HepG2 (cell line): Measurements from ENCODE around the gene DNAJA2. TPM values are rescaled to one million over a fixed set of nuclear protein-coding genes. Genes with fewer than 3 reads are reported as not detected.
A peak's percentile ranks its signal among the peaks of the same experiment; 100 is the strongest.

ENCODE experiments used
- ERF ChIP-seq: IDR thresholded peaks from 2 replicates; pipeline ENCODE4 v1.6.1; 2018; ENCODE audit warnings: missing biosample characterization, missing genetic modification reagents
- FOXO1 ChIP-seq: sonication (generic); formaldehyde crosslinking; IDR thresholded peaks from 2 replicates; pipeline ENCODE4 v1.4.0; 2020; ENCODE audit warnings: missing genetic modification reagents
- KDM2A ChIP-seq: sonication (generic); formaldehyde crosslinking; IDR thresholded peaks from 2 replicates; pipeline ENCODE4 v1.4.0; 2020; ENCODE audit warnings: low read depth, missing genetic modification reagents, borderline replicate concordance
- MAZ ChIP-seq, 2 experiments: sonication (generic) in 1 of 2; formaldehyde crosslinking in 1 of 2; IDR thresholded peaks; 2 replicates each; pipeline versions ENCODE4 v1.5.0 to v1.6.1; 2012 to 2020; ENCODE audit warnings: low read depth in 2 of 2, mild to moderate bottlenecking in 2 of 2, borderline replicate concordance in 1 of 2, improper control_type of control experiment in 1 of 2, low read length in 1 of 2, missing genetic modification reagents in 1 of 2, moderate library complexity in 1 of 2
- MBNL3 ChIP-seq: fragments of 250-450 bp; sonication (Bioruptor Pico); conservative IDR thresholded peaks from 2 replicates; pipeline ENCODE4 v1.8.0; 2022; ENCODE audit warnings: mild to moderate bottlenecking, inconsistent platforms
- MEIS1 ChIP-seq: sonication (generic); formaldehyde crosslinking; IDR thresholded peaks from 2 replicates; pipeline ENCODE4 v1.9.0; 2021; ENCODE audit warnings: mild to moderate bottlenecking, missing genetic modification reagents, moderate library complexity, borderline replicate concordance
- NFATC3 ChIP-seq: sonication (generic); formaldehyde crosslinking; IDR thresholded peaks from 2 replicates; pipeline ENCODE4 v1.5.1; 2020; ENCODE audit warnings: mild to moderate bottlenecking, missing genetic modification reagents
- RAD51 ChIP-seq: fragments of 450-650 bp; IDR thresholded peaks from 2 replicates; pipeline ENCODE4 v1.6.1; 2016; ENCODE audit warnings: borderline replicate concordance
- RBFOX2 ChIP-seq: fragments of 200-400 bp; formaldehyde crosslinking; IDR thresholded peaks from 2 replicates; pipeline ENCODE4 v1.6.1; 2017; ENCODE audit warnings: low read depth, mild to moderate bottlenecking, low read length
- SALL1 ChIP-seq: sonication (generic); formaldehyde crosslinking; IDR thresholded peaks from 2 replicates; pipeline ENCODE4 v1.8.0; 2022; ENCODE audit warnings: mild to moderate bottlenecking, missing genetic modification reagents
- SCMH1 ChIP-seq: sonication (generic); formaldehyde crosslinking; IDR thresholded peaks from 2 replicates; pipeline ENCODE4 v1.9.0; 2021; ENCODE audit warnings: missing genetic modification reagents, mild to moderate bottlenecking, borderline replicate concordance
- ZMAT3 ChIP-seq: sonication (generic); formaldehyde crosslinking; conservative IDR thresholded peaks from 2 replicates; pipeline ENCODE4 v1.7.0; 2021; ENCODE audit warnings: missing genetic modification reagents
- ZNF501 ChIP-seq: sonication (generic); formaldehyde crosslinking; IDR thresholded peaks from 2 replicates; pipeline ENCODE4 v1.5.1; 2020; ENCODE audit warnings: mild to moderate bottlenecking, moderate library complexity, missing genetic modification reagents
- ZNF572 ChIP-seq: sonication (generic); formaldehyde crosslinking; IDR thresholded peaks from 2 replicates; pipeline ENCODE4 v1.5.1; 2020; ENCODE audit warnings: mild to moderate bottlenecking, missing genetic modification reagents
- ZNF589 ChIP-seq: sonication (generic); formaldehyde crosslinking; conservative IDR thresholded peaks from 2 replicates; pipeline ENCODE4 v1.8.0; 2022; ENCODE audit warnings: mild to moderate bottlenecking, moderate library complexity, missing genetic modification reagents
- ZNF652 ChIP-seq: IDR thresholded peaks from 2 replicates; pipeline ENCODE4 v1.6.1; 2016; ENCODE audit warnings: low read depth, borderline replicate concordance
- ZNF709 ChIP-seq: sonication (generic); formaldehyde crosslinking; IDR thresholded peaks from 2 replicates; pipeline ENCODE4 v1.5.0; 2020; ENCODE audit warnings: mild to moderate bottlenecking, missing genetic modification reagents
- polyA plus RNA-seq, 8 experiments: library from polyadenylated mRNA; depleted of rRNA in 3 of 8; stranded (reverse) in 7 of 8; unstranded in 1 of 8; fragments of >200 nt; fragmentation: Illumina TruSeq in 4 of 8; extraction: Trizol in 4 of 8; gene quantifications; 2 replicates each; pipeline versions ENCODE4 v1.2.1 to v1.2.3, GENCODE V29; 2011 to 2016; ENCODE audit warnings: low read depth in 4 of 8, missing spikeins in 1 of 8, mixed read lengths in 1 of 8; ENCODE audit not compliant: insufficient read depth in 1 of 8
- total RNA-seq, 5 experiments: library from RNA; depleted of rRNA; stranded (reverse); fragments of >200 nt; fragmentation: Illumina TruSeq; extraction: Trizol; gene quantifications; 2 replicates each; pipeline ENCODE4 v1.2.3, GENCODE V29; 2016; ENCODE audit warnings: low read depth in 1 of 5
- TF ChIP-seq, protein P1 (sequence below): sonication (generic); formaldehyde crosslinking; IDR thresholded peaks from 2 replicates; pipeline ENCODE4 v1.4.0; 2020; ENCODE audit warnings: low read depth, missing genetic modification reagents
- TF ChIP-seq, protein P2 (sequence below): sonication (generic); formaldehyde crosslinking; conservative IDR thresholded peaks from 2 replicates; pipeline ENCODE4 v1.4.0; 2020; ENCODE audit warnings: missing genetic modification reagents
- TF ChIP-seq, protein P3 (sequence below): sonication (generic); formaldehyde crosslinking; conservative IDR thresholded peaks from 2 replicates; pipeline ENCODE4 v1.4.0; 2020; ENCODE audit warnings: missing genetic modification reagents

The DNAJA2 gene
- total and polyA plus RNA-seq, 2 of the 13 experiments (the other 11 are each of a cell fraction or from before 2014, with no cell fraction given) = 25.4 to 176 TPM

DNA sequence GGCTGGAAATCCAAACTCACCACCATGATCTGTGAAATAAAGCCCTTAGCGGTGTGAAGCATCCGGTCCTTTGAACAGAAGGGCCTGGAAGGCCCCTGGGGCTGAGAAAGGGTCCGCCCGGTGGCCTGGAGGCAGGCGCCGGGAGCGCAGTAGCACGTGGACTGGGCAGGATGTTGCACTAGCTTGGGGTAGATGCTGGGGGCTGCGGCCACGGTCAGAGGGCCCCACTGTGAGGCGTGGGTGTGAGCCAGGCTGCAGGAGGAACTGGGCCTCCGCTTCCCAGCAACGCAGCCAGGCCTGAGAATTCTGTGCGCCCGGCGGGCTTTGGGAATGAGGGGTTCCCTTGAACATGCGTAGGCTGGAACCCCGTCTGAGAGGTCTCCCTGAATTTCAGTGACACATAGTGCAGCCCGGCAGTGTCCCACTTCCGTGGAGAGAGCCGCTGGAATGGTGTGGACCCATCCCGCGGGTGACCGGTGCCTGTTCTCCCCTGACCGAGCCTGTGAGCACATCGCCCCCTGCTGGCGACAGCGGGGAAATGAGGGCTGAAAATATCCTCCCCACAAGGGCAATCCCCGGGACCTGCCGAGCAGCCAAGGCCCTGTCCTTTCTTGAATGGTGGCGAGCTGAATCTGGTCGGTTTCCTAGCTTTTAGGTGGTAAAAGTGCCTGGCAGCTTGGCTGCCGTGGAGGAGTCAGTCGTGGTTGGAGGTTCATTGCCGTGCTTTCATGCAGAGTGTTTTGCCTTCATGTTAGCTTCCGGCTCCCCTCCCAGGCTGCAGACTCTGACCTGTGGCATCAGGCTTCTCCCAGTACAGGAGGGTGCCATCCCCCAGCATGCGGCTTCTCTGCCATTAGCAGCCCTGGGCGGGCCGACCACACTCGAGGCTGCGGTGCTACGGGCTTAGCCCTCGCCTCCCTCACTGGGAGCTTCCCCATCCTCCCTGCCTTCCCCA lies 43.8 kb downstream of the DNAJA2 start (continued):
- TF ChIP-seq, protein P1, sequence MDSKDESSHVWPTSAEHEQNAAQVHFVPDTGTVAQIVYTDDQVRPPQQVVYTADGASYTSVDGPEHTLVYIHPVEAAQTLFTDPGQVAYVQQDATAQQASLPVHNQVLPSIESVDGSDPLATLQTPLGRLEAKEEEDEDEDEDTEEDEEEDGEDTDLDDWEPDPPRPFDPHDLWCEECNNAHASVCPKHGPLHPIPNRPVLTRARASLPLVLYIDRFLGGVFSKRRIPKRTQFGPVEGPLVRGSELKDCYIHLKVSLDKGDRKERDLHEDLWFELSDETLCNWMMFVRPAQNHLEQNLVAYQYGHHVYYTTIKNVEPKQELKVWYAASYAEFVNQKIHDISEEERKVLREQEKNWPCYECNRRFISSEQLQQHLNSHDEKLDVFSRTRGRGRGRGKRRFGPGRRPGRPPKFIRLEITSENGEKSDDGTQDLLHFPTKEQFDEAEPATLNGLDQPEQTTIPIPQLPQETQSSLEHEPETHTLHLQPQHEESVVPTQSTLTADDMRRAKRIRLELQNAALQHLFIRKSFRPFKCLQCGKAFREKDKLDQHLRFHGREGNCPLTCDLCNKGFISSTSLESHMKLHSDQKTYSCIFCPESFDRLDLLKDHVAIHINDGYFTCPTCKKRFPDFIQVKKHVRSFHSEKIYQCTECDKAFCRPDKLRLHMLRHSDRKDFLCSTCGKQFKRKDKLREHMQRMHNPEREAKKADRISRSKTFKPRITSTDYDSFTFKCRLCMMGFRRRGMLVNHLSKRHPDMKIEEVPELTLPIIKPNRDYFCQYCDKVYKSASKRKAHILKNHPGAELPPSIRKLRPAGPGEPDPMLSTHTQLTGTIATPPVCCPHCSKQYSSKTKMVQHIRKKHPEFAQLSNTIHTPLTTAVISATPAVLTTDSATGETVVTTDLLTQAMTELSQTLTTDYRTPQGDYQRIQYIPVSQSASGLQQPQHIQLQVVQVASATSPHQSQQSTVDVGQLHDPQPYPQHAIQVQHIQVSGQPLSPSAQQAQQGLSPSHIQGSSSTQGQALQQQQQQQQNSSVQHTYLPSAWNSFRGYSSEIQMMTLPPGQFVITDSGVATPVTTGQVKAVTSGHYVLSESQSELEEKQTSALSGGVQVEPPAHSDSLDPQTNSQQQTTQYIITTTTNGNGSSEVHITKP (CRISPR knock-in tag) = no peak
- TF ChIP-seq KDM2A (CRISPR knock-in tag) (peak; percentile 74; the same call in 1 of the 2 replicates), ZNF572 (0 out of 2 replicates have a peak, but pooled peaks have one; percentile 3), SCMH1 (CRISPR knock-in tag) (no peak), NFATC3 (CRISPR knock-in tag) (0 out of 2 replicates have a peak, but pooled peaks have one; percentile 19), FOXO1 (CRISPR knock-in tag) (no peak), RAD51 (no peak), MAZ (IDR thresholded peaks at IDR 0.05; ENCODE audit: borderline replicate concordance, low read depth, low read length) (no peak), MAZ (CRISPR knock-in tag; IDR thresholded peaks at IDR 0.05; ENCODE audit: low read depth) (0 out of 2 replicates have a peak, but pooled peaks have one; percentile 38), ZNF652 (no peak), RBFOX2 (peak; percentile 65; the same call in 1 of the 2 replicates), MBNL3 (CRISPR knock-in tag) (no peak), ZNF501 (peak; percentile 80), ZMAT3 (CRISPR knock-in tag) (peak; percentile 68; the same call in 1 of the 2 replicates), MEIS1 (no peak), ERF (CRISPR knock-in tag) (0 out of 2 replicates have a peak, but pooled peaks have one; percentile 34), SALL1 (CRISPR knock-in tag) (peak; percentile 72), ZNF709 (CRISPR knock-in tag) (0 out of 2 replicates have a peak, but pooled peaks have one; percentile 36), ZNF589 (CRISPR knock-in tag) (no peak)
- TF ChIP-seq, protein P2, sequence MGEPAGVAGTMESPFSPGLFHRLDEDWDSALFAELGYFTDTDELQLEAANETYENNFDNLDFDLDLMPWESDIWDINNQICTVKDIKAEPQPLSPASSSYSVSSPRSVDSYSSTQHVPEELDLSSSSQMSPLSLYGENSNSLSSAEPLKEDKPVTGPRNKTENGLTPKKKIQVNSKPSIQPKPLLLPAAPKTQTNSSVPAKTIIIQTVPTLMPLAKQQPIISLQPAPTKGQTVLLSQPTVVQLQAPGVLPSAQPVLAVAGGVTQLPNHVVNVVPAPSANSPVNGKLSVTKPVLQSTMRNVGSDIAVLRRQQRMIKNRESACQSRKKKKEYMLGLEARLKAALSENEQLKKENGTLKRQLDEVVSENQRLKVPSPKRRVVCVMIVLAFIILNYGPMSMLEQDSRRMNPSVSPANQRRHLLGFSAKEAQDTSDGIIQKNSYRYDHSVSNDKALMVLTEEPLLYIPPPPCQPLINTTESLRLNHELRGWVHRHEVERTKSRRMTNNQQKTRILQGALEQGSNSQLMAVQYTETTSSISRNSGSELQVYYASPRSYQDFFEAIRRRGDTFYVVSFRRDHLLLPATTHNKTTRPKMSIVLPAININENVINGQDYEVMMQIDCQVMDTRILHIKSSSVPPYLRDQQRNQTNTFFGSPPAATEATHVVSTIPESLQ = no peak
- TF ChIP-seq, protein P3, sequence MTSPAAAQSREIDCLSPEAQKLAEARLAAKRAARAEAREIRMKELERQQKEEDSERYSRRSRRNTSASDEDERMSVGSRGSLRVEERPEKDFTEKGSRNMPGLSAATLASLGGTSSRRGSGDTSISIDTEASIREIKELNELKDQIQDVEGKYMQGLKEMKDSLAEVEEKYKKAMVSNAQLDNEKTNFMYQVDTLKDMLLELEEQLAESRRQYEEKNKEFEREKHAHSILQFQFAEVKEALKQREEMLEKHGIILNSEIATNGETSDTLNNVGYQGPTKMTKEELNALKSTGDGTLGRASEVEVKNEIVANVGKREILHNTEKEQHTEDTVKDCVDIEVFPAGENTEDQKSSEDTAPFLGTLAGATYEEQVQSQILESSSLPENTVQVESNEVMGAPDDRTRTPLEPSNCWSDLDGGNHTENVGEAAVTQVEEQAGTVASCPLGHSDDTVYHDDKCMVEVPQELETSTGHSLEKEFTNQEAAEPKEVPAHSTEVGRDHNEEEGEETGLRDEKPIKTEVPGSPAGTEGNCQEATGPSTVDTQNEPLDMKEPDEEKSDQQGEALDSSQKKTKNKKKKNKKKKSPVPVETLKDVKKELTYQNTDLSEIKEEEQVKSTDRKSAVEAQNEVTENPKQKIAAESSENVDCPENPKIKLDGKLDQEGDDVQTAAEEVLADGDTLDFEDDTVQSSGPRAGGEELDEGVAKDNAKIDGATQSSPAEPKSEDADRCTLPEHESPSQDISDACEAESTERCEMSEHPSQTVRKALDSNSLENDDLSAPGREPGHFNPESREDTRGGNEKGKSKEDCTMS = no peak
